Fibroblast of lung (primary cell): ENCODE measurements around the gene CALHM1. TPM values are rescaled to one million over a fixed set of nuclear protein-coding genes. Genes with fewer than 3 reads are reported as not detected.

Experiments used
- DNase-seq, 2 donors: peaks; one replicate each; pipeline versions ENCODE4 v3.0.0 to v3.0.0-alpha.2; 2010; ENCODE audit warnings: low read depth in 2 of 2
- H2AFZ ChIP-seq: 2 replicates; pipeline ENCODE4 v1.5.1; 2012; ENCODE audit warnings: low read length, control low read depth, inconsistent platforms
- H3K27ac ChIP-seq: 2 replicates; pipeline ENCODE4 v1.5.1; 2011; ENCODE audit warnings: low read length, control low read depth; ENCODE audit not compliant: insufficient read depth
- H3K27me3 ChIP-seq: 2 replicates; pipeline ENCODE4 v1.5.1; 2011; ENCODE audit warnings: mild to moderate bottlenecking, low read length; ENCODE audit not compliant: control insufficient read depth, insufficient read depth
- H3K36me3 ChIP-seq: 2 replicates; pipeline ENCODE4 v1.5.1; 2011; ENCODE audit warnings: low read length; ENCODE audit not compliant: control insufficient read depth, insufficient read depth
- H3K4me1 ChIP-seq: 2 replicates; pipeline ENCODE4 v1.5.1; 2011; ENCODE audit warnings: low read length; ENCODE audit not compliant: control insufficient read depth, insufficient read depth; ENCODE audit errors: extremely low read depth
- H3K4me2 ChIP-seq: 2 replicates; pipeline ENCODE4 v1.5.1; 2011; ENCODE audit warnings: low read length, control low read depth; ENCODE audit not compliant: insufficient read depth; ENCODE audit errors: extremely low read depth
- H3K4me3 ChIP-seq, 4 experiments: fragments of 200-600 bp in 1 of 4; sonication (generic) in 1 of 4; replicated peaks in 1 of 4; 2 replicates each; pipeline ENCODE4 v1.5.1; 2011 to 2016; ENCODE audit warnings: low read length in 4 of 4, low read depth in 3 of 4, mild to moderate bottlenecking in 3 of 4, control low read depth in 2 of 4, inconsistent platforms in 1 of 4, mixed read lengths in 1 of 4; ENCODE audit not compliant: insufficient read depth in 1 of 4; ENCODE audit errors: control extremely low read depth in 1 of 4
- H3K79me2 ChIP-seq: 2 replicates; pipeline ENCODE4 v1.5.1; 2012; ENCODE audit warnings: mild to moderate bottlenecking, low read length, inconsistent platforms; ENCODE audit not compliant: control insufficient read depth, insufficient read depth
- H3K9ac ChIP-seq: 2 replicates; pipeline ENCODE4 v1.5.1; 2011; ENCODE audit warnings: mild to moderate bottlenecking, low read length, control low read depth; ENCODE audit not compliant: insufficient read depth
- H3K9me3 ChIP-seq: 2 replicates; pipeline ENCODE4 v1.5.1; 2012; ENCODE audit warnings: low read depth, low read length; ENCODE audit not compliant: control insufficient read depth, insufficient read depth
- H4K20me1 ChIP-seq: 2 replicates; pipeline ENCODE4 v1.5.1; 2011; ENCODE audit warnings: low read length; ENCODE audit not compliant: control insufficient read depth, insufficient read depth; ENCODE audit errors: extremely low read depth
- CTCF ChIP-seq, 2 donors: IDR thresholded peaks in 1 of 2; conservative IDR thresholded peaks in 1 of 2; 1 replicate in 1 of 2; 2 replicates in 1 of 2; pipeline ENCODE4 v1.5.1; 2011 to 2012; ENCODE audit warnings: low read length in 2 of 2, control low read depth in 1 of 2, inconsistent platforms in 1 of 2, low read depth in 1 of 2, mild to moderate bottlenecking in 1 of 2
- EZH2 ChIP-seq: IDR thresholded peaks from 2 replicates; pipeline ENCODE4 v1.5.1; 2012; ENCODE audit warnings: low read length, control low read depth, mild to moderate bottlenecking; ENCODE audit errors: missing control alignments
- polyA plus RNA-seq, 2 donors: library from polyadenylated mRNA; depleted of rRNA in 1 of 2; stranded (reverse) in 1 of 2; unstranded in 1 of 2; fragments of >200 nt; gene quantifications; 2 replicates each; pipeline ENCODE4 v1.2.1, GENCODE V29; 2011 to 2012; ENCODE audit warnings: missing spikeins in 1 of 2
- total RNA-seq: library from RNA; depleted of rRNA; stranded (reverse); fragments of >200 nt; gene quantifications from 2 replicates; pipeline ENCODE4 v1.2.1, GENCODE V29; 2014

The CALHM1 gene
- total and polyA plus RNA-seq, 2 donors (not counting 1 experiment from before 2014, with no cell fraction given), result not detected

DNA sequence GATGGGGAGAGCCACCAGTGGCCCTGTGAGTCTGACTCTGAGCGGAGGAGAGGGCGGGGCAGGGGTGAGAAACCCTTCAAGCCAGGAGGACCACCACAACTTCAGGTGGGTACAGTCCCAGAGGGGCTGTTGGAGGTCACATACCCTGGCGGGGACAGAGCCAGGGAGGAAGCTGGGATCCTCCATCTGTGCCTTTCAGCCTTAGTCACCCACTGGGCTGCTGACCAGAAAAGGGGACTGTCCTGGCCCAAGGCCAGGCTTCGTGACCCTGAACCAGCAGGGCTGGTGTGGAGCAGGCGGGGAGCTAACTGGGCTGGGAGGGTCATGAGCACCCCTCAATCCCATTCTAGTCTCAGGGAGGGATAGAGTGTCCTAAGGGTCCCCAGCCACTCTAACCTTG is 21.8 kb upstream of the CALHM1 start:
- no peak for TF ChIP-seq EZH2
- no peak for TF ChIP-seq CTCF (conservative IDR thresholded peaks at IDR 0.05 in 1 of 2, IDR thresholded peaks at IDR 0.05 in 1 of 2; ENCODE audit: low read depth in 1 of 2, low read length in 2 of 2)
- Histone ChIP-seq H3K27ac (no peak overlapping the region), H3K4me2 (no peak overlapping the region), H3K9me3 (no peaks in the 10 kb centered on the region), H3K4me1 (peaks cover 3% of the 10 kb centered on the region), H3K79me2 (no peaks in the 10 kb centered on the region), H4K20me1 (no peaks in the 10 kb centered on the region), H3K27me3 (no peaks in the 10 kb centered on the region), H3K36me3 (no peaks in the 10 kb centered on the region), H2AFZ (no peak overlapping the region), H3K4me3 (no peak overlapping the region), H3K9ac (no peak overlapping the region)
- peak in 1 of 2 donors; percentile 34 for DNase-seq

DNA sequence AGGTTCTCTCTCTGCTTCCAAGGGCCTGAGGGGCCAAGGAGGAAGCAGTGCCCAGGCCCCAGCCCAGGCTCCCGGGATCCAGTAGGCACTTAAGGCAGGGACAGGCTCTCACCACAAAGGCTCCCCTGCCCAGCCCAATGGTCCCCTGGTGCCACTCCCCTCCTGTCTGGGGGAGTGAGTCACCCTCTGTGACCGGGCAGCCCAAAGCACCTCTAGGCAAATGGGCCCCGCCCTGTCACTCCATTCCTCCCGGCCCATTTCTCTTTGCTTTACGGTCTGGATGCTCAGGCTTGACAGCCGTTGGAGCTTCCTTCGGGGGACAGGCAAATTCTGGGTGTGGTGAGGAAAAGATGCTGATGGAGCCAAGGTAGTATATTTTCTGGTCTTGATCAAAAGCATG is 20.4 kb upstream of the CALHM1 start, which contains the start of gene CALHM3:
Gene CALHM3 (minus strand): TSS at position 106 of the 400 bp plus-strand sequence. CDS start 208 bp downstream, outside the sequence.
- Histone ChIP-seq H3K27ac (no peak within 1 kb of the TSS), H3K9ac (no peak within 1 kb of the TSS), H3K36me3 (no peaks in the 10 kb centered on the region), H3K27me3 (no peaks in the 10 kb centered on the region), H3K4me1 (peaks cover 3% of the 10 kb centered on the region), H4K20me1 (no peaks in the 10 kb centered on the region), H3K4me3 (no peak within 1 kb of the TSS), H3K4me2 (no peak within 1 kb of the TSS), H3K9me3 (no peaks in the 10 kb centered on the region), H2AFZ (no peak within 1 kb of the TSS), H3K79me2 (no peaks in the 10 kb centered on the region)
- TF ChIP-seq CTCF (conservative IDR thresholded peaks at IDR 0.05 in 1 of 2, IDR thresholded peaks at IDR 0.05 in 1 of 2; ENCODE audit: low read depth in 1 of 2, low read length in 2 of 2) (no peak), EZH2 (no peak)
- DNase-seq, result no peak

- Histone ChIP-seq H2AFZ (no peak overlapping the region), H3K9me3 (no peaks in the 10 kb centered on the region), H3K36me3 (no peaks in the 10 kb centered on the region), H3K9ac (no peak overlapping the region), H3K4me1 (peaks cover 3% of the 10 kb centered on the region), H3K79me2 (no peaks in the 10 kb centered on the region), H3K27ac (no peak overlapping the region), H4K20me1 (no peaks in the 10 kb centered on the region), H3K4me3 (no peak overlapping the region), H3K4me2 (no peak overlapping the region), H3K27me3 (no peaks in the 10 kb centered on the region)
- DNase-seq, result no peak
- TF ChIP-seq EZH2 (no peak), CTCF (conservative IDR thresholded peaks at IDR 0.05 in 1 of 2, IDR thresholded peaks at IDR 0.05 in 1 of 2; ENCODE audit: low read depth in 1 of 2, low read length in 2 of 2) (no peak)
These were observed 20.0 kb upstream of the CALHM1 start for GRCh38 chr10:103478671-103479070.
